ENCODE measurements around the gene DNM1. TPM values are rescaled to one million over a fixed set of nuclear protein-coding genes. Genes with fewer than 3 reads are reported as not detected.
"Not testable (repeated sequence)": the region's sequence is repeated elsewhere in the genome, so short reads cannot be mapped to it uniquely, and the experiment has no call there.

DNM1 gene
- total and polyA plus RNA-seq, 7 experiments from 2014 or later = 0.24 to 2.0 (median 0.86) TPM; not detected in 1

DNA sequence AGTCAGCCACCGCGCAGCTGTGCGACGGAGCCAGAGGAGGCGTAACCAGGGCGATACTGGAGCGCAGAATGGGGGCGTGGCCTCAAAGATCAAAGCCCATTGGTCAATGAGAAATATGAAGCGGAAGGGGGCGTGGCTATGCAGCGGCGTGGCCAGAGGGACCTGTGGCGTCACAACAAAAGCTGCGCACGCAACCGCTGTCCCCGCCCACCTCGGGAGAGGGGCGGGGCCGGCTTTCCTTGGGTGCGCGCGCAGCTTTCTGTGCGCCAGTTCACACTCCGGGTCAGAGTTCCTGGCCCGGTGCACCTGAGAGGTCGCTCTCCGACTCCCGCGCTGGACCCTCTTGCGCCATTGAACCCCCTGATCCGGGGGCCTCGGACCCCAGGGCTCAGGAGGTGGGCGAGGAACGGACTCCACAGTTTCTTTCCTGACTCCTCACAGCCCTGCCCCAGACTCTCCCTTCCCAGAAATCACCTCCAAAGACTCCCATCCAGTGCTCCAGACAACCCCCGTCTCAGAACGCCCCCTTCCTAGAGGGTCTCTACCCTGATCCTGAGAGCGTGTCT is 72.9 kb downstream of the DNM1 start, which contains the start of gene SWI5:
Gene SWI5, plus strand, starts transcription at position 269 of the 566 bp plus-strand sequence.
- Histone ChIP-seq H3K27me3 (ENCODE audit: control insufficient read depth in 2 of 2, insufficient read depth in 2 of 2, low read length in 2 of 2) (no peaks in the 10 kb centered on the region), H3K36me3 (ENCODE audit: control insufficient read depth in 2 of 3, insufficient read depth in 3 of 3, low read length in 3 of 3) (peaks cover 0 to 11% (median 3%) of the 10 kb centered on the region in 3 experiments), H3K4me3 (ENCODE audit: low read length) (peak within 1 kb of the TSS; percentile 95), H3K27ac (ENCODE audit: low read depth, low read length) (peak within 1 kb of the TSS; percentile 90), H3K4me1 (ENCODE audit: control insufficient read depth in 2 of 2, insufficient read depth in 2 of 2, low read length in 2 of 2) (peaks cover 16 to 21% of the 10 kb centered on the region in 2 donors), H3K9me3 (ENCODE audit: control insufficient read depth in 2 of 3, low read length in 3 of 3) (no peaks in the 10 kb centered on the region)
- ChIA-PET CTCF (interaction anchor here (0.6 kb wide), 2 partner anchors 19 to 382 kb away, joined by 3 to 5 read pairs; no protein-coding TSS in a partner anchor), POLR2A (interaction anchor here (0.6 to 1.6 kb wide), 17 partner anchors 11 to 543 kb away, joined by 3 to 10 read pairs (median 5); partner anchors contain the start of genes BBLN, CIZ1, ENDOG and ODF2)
- H3K9me3 Mint-ChIP-seq = peaks cover 0 to 11% (median 0%) of the 10 kb centered on the region in 11 donors
- peaks cover 24 to 51% (median 46%) of the 10 kb centered on the region in 7 donors for H3K4me1 Mint-ChIP-seq
- intact Hi-C loops (cut with micrococcal nuclease) = loop anchor here (1.0 to 10.0 kb wide), 18 partner anchors 26 to 824 kb away; partner anchors contain the start of genes COQ4 (in 2 of the 2), KYAT1 (in 2 of the 2), LRRC8A (in 2 of the 2) and TRUB2 (in 2 of the 2)
- H3K27ac Mint-ChIP-seq = peak within 1 kb of the TSS; percentile 94 to 98 (median 97)
- H3K36me3 Mint-ChIP-seq = peaks cover 0 to 27% (median 8%) of the 10 kb centered on the region in 5 donors
- DNase-seq (peak; percentile 98 to 100 (median 100)), ATAC-seq (peak; percentile 98)
- peak within 1 kb of the TSS; percentile 94 to 98 (median 96) for H3K4me3 Mint-ChIP-seq
- peaks cover 0 to 7% (median 0%) of the 10 kb centered on the region in 5 donors for H3K27me3 Mint-ChIP-seq

DNA sequence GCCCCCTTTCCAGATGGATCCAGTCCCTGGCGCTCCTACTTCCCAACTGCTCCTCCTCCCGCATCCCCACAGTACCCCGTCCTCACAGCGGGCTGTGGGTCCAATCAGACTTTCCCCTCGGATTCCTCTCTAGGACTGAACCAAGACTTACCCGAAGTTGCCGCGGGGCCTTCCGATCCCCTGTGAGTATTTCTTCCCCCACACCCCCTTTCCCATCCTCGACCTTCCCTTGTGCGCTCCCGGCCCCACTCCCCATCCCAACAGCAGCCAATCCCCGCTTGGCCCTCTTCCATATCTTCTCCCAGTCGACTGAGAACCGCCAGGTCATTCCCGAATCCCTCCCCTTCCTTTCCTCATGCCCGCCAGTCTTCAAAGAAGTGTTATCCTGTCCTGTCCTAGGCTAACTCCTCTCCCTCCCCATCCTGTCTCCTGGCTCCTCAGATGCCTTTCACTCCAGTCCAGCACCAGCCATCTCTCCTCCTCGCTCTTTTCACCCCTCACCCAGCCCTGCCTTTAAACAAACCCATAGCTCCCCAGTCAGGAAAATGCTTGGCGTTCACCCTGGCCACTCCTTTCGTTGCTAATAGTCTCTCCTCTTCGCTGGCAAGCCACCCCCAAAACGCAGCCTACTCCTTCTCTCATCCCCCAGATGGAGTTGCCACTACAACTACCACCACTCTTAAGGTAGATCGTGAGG is 73.5 kb downstream of the DNM1 start:
- Histone ChIP-seq H3K36me3 (ENCODE audit: control insufficient read depth in 2 of 3, insufficient read depth in 3 of 3, low read length in 3 of 3) (peaks cover 0 to 6% (median 3%) of the 10 kb centered on the region in 3 experiments), H3K27me3 (ENCODE audit: control insufficient read depth in 2 of 2, insufficient read depth in 2 of 2, low read length in 2 of 2) (no peaks in the 10 kb centered on the region), H3K4me1 (ENCODE audit: control insufficient read depth in 2 of 2, insufficient read depth in 2 of 2, low read length in 2 of 2) (peaks cover 16 to 21% of the 10 kb centered on the region in 2 donors), H3K27ac (ENCODE audit: low read depth, low read length) (peak overlapping the region; percentile 90), H3K4me3 (ENCODE audit: low read length) (peak overlapping the region; percentile 95), H3K9me3 (ENCODE audit: control insufficient read depth in 2 of 3, low read length in 3 of 3) (no peaks in the 10 kb centered on the region)
- Mint-ChIP-seq H3K9me3 (peaks cover 0 to 11% (median 0%) of the 10 kb centered on the region in 11 donors), H3K36me3 (peaks cover 0 to 26% (median 8%) of the 10 kb centered on the region in 5 donors), H3K4me1 (peaks cover 24 to 52% (median 46%) of the 10 kb centered on the region in 7 donors), H3K27ac (peak overlapping the region; percentile 94 to 98 (median 97)), H3K27me3 (peaks cover 0 to 7% (median 0%) of the 10 kb centered on the region in 5 donors), H3K4me3 (peak overlapping the region; percentile 94 to 98 (median 96))
- ChIA-PET CTCF (interaction anchor here (0.6 kb wide), 1 partner anchor 382 kb away, joined by 3 read pairs; no protein-coding TSS in a partner anchor), POLR2A (interaction anchor here (0.9 to 1.6 kb wide), 12 partner anchors 12 to 447 kb away, joined by 3 to 10 read pairs (median 5); partner anchors contain the start of genes BBLN, CIZ1, TRUB2 and URM1)
- intact Hi-C loops (cut with micrococcal nuclease) = loop anchor here (1.0 to 10.0 kb wide), 18 partner anchors 26 to 824 kb away; partner anchors contain the start of genes COQ4 (in 2 of the 2), KYAT1 (in 2 of the 2), LRRC8A (in 2 of the 2) and TRUB2 (in 2 of the 2)
- DNase-seq = peak in 2 of 9 donors; percentile 4 to 16
- no peak for ATAC-seq

GRCh38 chr9:128279088-128280073 is 76.2 kb downstream of the DNM1 start:
- peaks cover 0 to 11% (median 0%) of the 10 kb centered on the region in 11 donors for H3K9me3 Mint-ChIP-seq
- H3K36me3 ChIP-seq (ENCODE audit: control insufficient read depth in 2 of 3, insufficient read depth in 3 of 3, low read length in 3 of 3); H3K4me3 ChIP-seq (ENCODE audit: low read length); H3K27me3 Mint-ChIP-seq; H3K27me3 ChIP-seq (ENCODE audit: control insufficient read depth in 2 of 2, insufficient read depth in 2 of 2, low read length in 2 of 2); ATAC-seq; H3K9me3 ChIP-seq (ENCODE audit: control insufficient read depth in 2 of 3, low read length in 3 of 3); DNase-seq; H3K27ac ChIP-seq (ENCODE audit: low read depth, low read length): not testable (repeated sequence)
- intact Hi-C loops (cut with micrococcal nuclease) = loop anchor here (5.0 to 10.0 kb wide), 7 partner anchors 87 to 827 kb away; partner anchors contain the start of genes KYAT1 (in 2 of the 2), LRRC8A (in 2 of the 2), CIZ1 (in 1 of the 2) and LRSAM1 (in 1 of the 2)
- H3K4me1 ChIP-seq (ENCODE audit: control insufficient read depth in 2 of 2, insufficient read depth in 2 of 2, low read length in 2 of 2) = peaks cover 16 to 17% of the 10 kb centered on the region in 2 donors
- ChIA-PET CTCF (interaction anchor here (0.6 kb wide), 1 partner anchor 102 kb away, joined by 3 read pairs; no protein-coding TSS in a partner anchor), POLR2A (interaction anchor here (0.5 to 1.2 kb wide), 3 partner anchors 10 to 227 kb away, joined by 3 read pairs; no protein-coding TSS in a partner anchor)
- peak overlapping the region in 3 of 10 donors; percentile 13 to 48 (median 19) for H3K4me3 Mint-ChIP-seq
- peak overlapping the region in 3 of 9 donors; percentile 43 to 70 (median 68) for H3K27ac Mint-ChIP-seq
- H3K4me1 Mint-ChIP-seq = peaks cover 24 to 40% (median 36%) of the 10 kb centered on the region in 7 donors
- H3K36me3 Mint-ChIP-seq = peaks cover 0 to 15% (median 4%) of the 10 kb centered on the region in 5 donors

DNA sequence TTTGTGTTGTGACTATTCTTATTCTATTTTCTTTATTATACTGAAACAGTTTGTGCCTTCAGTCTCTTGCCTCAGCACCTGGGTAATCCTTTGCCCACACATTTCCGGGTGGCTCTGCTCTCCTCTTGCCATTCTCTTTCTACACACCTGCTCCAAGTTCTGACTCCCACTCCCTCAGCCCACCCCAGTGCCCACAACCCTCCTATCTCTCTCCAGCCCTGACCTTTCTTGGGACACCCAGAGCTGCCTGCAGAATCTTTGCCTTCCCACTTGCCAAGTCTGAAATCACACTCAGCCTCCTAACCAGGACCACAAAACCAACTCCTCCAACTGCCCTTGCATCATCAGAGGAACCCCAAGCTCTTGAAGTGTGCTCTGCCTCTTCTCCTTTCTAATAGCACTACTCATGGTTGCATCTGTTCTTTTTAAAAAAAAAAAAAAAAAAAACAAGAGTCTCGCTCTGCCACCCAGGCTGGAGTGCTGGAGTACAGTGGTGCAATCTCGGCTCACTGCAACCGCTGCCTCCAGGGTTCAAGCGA is 77.0 kb downstream of the DNM1 start:
- H3K4me3 Mint-ChIP-seq = peak overlapping the region in 1 of 10 donors; percentile 17
- peaks cover 0 to 15% (median 4%) of the 10 kb centered on the region in 5 donors for H3K36me3 Mint-ChIP-seq
- Histone ChIP-seq H3K4me1 (ENCODE audit: control insufficient read depth in 2 of 2, insufficient read depth in 2 of 2, low read length in 2 of 2) (peaks cover 10 to 11% of the 10 kb centered on the region in 2 donors), H3K27ac (ENCODE audit: low read depth, low read length) (no peak overlapping the region), H3K9me3 (ENCODE audit: control insufficient read depth in 2 of 3, low read length in 3 of 3) (no peaks in the 10 kb centered on the region), H3K27me3 (ENCODE audit: control insufficient read depth in 2 of 2, insufficient read depth in 2 of 2, low read length in 2 of 2) (no peaks in the 10 kb centered on the region), H3K4me3 (ENCODE audit: low read length) (no peak overlapping the region), H3K36me3 (ENCODE audit: control insufficient read depth in 2 of 3, insufficient read depth in 3 of 3, low read length in 3 of 3) (peaks cover 0 to 4% (median 0%) of the 10 kb centered on the region in 3 experiments)
- DNase-seq (no peak), ATAC-seq (no peak)
- ChIA-PET CTCF (interaction anchor here (0.6 kb wide), 1 partner anchor 103 kb away, joined by 3 read pairs; no protein-coding TSS in a partner anchor), POLR2A (interaction anchor here (0.5 to 1.2 kb wide), 3 partner anchors 11 to 226 kb away, joined by 3 read pairs; no protein-coding TSS in a partner anchor)
- H3K4me1 Mint-ChIP-seq = peaks cover 18 to 33% (median 28%) of the 10 kb centered on the region in 7 donors
- peaks cover 0 to 11% (median 0%) of the 10 kb centered on the region in 11 donors for H3K9me3 Mint-ChIP-seq
- H3K27me3 Mint-ChIP-seq = peaks cover 0 to 7% (median 0%) of the 10 kb centered on the region in 5 donors
- intact Hi-C loops (cut with micrococcal nuclease) = no loop called here
- H3K27ac Mint-ChIP-seq = peak overlapping the region in 2 of 9 donors; percentile 68 to 84

- peaks cover 2 to 15% (median 10%) of the 10 kb centered on the region in 7 donors for H3K4me1 Mint-ChIP-seq
- ATAC-seq = no peak
Observed at GRCh38 chr9:128282500-128282899, 79.3 kb downstream of the DNM1 start.

More at GRCh38 chr9:128282500-128282899, 79.3 kb downstream of the DNM1 start:
- Mint-ChIP-seq H3K36me3 (peaks cover 0 to 20% (median 4%) of the 10 kb centered on the region in 5 donors), H3K4me3 (no peak overlapping the region), H3K27me3 (no peaks in the 10 kb centered on the region), H3K27ac (no peak overlapping the region), H3K9me3 (no peaks in the 10 kb centered on the region)
- Histone ChIP-seq H3K36me3 (ENCODE audit: control insufficient read depth in 2 of 3, insufficient read depth in 3 of 3, low read length in 3 of 3) (peaks cover 0 to 19% (median 0%) of the 10 kb centered on the region in 3 experiments), H3K27ac (ENCODE audit: low read depth, low read length) (no peak overlapping the region), H3K9me3 (ENCODE audit: control insufficient read depth in 2 of 3, low read length in 3 of 3) (no peaks in the 10 kb centered on the region), H3K27me3 (ENCODE audit: control insufficient read depth in 2 of 2, insufficient read depth in 2 of 2, low read length in 2 of 2) (no peaks in the 10 kb centered on the region), H3K4me1 (ENCODE audit: control insufficient read depth in 2 of 2, insufficient read depth in 2 of 2, low read length in 2 of 2) (no peaks in the 10 kb centered on the region), H3K4me3 (ENCODE audit: low read length) (no peak overlapping the region)
- no peak for DNase-seq
- intact Hi-C loops (cut with micrococcal nuclease) = no loop called here
- ChIA-PET CTCF (no interaction called here), POLR2A (interaction anchor here (0.6 to 0.8 kb wide), 2 partner anchors 23 to 37 kb away, joined by 3 to 7 read pairs; no protein-coding TSS in a partner anchor)

All from naive thymus-derived CD4-positive, alpha-beta T cell (primary cell).